NCI-H526 treated with DMSO at 0.1 percent for 48 hours (cell line): ENCODE data around the gene MYG1.
"Not testable (repeated sequence)": the region's sequence is repeated elsewhere in the genome, so short reads cannot be mapped to it uniquely, and the experiment has no call there.

Experiments used
- DNase-seq: peaks from one replicate; lab custom pipeline; 2025; lab: John Stamatoyannopoulos, UW

The MYG1 gene

DNA sequence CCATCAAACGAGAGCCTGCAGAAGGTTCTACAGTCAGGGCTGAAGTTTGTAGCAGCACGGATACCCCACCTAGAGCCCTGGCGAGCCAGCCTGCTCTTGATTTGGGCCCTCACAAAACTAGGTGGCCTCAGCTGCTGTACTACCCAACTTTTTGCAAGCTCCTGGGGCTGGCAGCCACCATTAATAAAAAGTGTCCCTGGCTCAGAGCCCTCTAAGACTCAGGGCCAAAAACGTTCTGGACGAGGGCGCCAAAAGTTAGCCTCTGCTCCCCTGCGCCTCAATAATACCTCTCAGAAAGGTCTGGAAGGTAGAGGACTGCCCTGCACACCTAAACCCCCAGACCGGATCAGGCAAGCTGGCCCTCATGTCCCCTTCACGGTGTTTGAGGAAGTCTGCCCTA is 13.0 kb upstream of the MYG1 start:
- DNase-seq = no peak

DNA sequence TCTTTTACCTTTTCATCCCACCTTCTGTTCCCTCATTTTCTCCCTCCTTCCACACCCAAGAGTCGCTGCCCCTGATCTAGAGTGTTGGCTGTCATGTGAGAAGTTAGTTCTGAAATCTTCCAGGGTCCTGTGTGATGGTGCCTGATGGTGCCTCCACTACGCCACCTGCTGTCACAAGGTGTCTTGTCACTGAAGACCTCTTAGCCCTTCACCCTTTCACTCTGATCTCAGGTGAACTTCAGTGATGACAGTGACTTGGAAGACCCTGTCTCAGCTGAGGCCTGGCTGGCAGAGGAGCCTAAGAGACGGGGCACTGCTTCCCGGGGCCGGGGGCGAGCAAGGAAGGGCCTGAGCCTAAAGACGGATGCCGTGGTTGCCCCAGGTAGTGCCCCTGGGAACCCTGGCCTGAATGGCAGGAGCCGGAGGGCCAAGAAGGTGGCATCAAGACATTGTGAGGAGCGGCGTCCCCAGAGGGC is 11.7 kb upstream of the MYG1 start:
- DNase-seq = peak; percentile 20

DNA sequence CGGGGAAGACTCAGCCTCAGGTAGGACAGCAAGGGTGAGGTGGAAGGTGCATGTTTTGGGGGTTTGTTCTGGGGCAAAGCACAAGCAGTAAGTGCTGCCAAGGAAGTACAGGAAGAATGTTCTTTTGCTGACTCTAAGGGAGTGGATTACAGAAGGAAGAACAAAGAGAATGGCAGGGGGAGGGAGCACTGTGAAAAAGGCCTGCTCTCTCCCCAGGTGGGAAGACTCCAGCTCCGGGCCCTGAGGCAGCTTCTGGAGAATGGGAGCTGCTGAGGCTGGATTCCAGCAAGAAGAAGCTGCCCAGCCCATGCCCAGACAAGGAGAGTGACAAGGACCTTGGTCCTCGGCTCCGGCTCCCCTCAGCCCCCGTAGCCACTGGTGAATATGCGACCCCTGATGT is 11.2 kb upstream of the MYG1 start:
- DNase-seq = no peak

DNA sequence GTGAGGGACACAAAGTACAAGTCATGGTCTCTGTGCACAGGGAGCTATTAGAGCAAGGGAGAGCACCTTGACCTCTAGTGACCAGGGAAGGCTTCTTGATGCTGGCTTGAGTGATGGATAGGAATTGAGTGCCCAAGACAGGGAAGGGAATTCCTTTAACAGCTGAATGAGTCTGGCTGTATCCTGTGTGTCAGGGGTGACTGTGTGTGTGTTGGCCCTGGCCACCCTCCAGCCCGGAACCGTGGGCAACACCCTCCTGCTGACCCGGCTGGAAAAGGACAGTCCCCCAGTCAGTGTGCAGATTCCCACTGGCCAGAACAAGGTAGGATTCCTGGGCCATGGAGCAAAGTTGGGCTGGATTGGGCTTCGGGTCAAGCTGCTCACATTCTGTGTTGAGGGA is 9.6 kb upstream of the MYG1 start:
- DNase-seq = no peak

DNA sequence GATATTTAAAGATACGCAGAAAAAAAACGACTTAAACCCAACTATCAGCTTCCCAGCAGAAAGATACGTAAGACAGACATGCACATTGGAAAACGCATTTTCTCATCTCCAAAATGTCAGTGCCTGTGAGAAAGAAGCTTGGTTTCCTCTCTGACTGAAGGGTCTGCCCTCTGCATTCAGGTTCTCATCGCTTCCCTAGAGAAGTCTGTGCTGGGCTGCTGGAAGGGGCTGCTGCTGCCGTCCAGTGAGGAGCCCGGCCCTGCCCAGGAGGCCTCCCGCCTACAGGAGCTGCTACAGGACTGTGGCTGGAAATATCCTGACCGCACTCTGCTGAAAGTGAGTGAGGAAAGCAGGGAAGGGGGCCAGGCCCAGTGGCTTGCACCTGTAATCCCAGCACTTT is 8.8 kb upstream of the MYG1 start:
- DNase-seq = no peak

DNA sequence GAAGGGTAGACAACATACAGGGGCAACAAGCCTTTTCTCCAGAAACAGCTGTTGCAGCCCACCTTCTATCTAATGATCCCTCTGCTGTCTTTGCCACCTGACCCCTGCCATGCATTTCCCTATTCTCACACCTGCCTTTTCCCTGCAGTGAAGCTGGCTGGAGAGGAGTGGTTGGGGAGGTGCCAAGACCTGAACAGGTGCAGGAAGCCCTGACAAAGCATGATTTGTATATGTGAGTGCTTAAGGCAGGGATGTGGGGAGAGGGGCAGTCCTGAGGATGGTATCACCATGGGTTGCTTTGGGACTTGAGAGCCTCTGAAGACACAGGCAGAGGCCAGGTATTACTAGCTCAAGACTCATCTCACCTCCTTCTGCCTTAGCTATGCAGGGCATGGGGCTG is 7.1 kb upstream of the MYG1 start:
- DNase-seq = no peak

DNA sequence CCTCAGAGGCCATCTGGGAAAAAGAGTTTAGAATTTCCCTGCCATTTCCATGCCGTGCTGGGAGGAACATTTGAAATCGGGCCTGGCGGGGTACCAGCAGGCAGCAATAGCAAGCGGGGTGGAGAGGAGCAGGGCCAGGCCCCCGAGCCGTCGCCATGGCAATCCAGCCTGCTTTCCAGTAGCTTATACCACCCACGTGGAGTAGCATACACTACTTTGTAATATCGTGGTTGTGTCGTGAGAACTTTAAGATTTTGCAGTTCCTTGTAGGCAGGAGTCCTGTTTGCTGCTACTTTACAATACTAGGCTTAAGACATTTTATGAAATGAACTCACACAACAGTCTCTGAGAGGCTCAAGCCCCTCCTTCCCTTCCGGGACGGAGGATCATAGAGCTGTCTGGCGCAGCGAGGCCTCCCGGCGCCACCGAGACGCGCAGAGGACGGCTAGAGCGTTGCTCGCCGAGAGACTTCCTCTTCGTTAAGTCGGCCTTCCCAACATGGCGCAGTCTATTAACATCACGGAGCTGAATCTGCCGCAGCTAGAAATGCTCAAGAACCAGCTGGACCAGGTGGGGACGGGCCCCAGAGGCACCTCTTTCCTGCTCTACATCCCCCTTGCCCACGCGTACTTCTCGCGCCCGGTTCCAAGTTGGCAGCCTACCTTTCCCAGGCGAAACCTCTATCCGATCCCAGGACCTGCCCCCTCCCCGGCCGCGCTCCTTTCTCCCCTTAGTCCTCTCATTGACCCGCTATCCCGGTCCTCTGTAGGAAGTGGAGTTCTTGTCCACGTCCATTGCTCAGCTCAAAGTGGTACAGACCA is 4.2 kb upstream of the MYG1 start, which contains the start of gene PFDN5:
TSS of gene PFDN5 (plus strand) at position 473 of the 821 bp plus-strand sequence. CDS start at position 499, 26 bp downstream.
- peak; percentile 71 for DNase-seq

DNA sequence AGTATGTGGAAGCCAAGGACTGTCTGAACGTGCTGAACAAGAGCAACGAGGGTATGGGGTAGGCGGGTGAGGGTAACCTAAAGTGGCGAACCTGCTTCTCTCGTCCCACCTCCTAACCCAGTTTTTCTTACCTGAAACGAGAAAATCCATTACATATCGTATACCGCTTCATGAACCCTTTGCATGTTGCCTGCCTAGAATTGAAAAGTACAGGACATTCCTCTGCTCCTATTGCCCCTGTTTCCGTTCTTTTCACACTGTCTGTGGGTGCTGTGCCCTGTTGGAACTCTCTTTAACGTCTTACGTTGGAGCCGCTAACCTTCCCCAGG is 3.6 kb upstream of the MYG1 start:
- no peak for DNase-seq

DNA sequence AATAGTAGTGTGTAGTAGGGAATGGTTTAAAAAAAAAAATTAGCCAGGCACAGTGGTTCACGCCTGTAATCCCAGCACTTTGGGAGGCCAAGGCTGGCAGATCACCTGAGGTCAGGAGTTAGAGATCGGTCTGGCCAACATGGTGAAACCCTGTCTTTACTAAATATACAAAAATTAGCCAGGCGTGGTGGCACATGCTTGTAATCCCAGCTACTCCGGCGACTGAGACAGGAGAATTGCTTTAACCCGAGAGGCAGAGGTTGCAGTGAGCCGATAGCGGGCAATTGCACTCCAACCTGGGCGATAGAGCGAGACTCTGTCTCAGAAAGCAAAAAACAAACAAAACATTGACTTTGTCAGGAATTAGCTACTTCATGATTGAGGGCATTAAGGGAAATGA is 2.4 kb upstream of the MYG1 start:
- DNase-seq = not testable (repeated sequence)

DNA sequence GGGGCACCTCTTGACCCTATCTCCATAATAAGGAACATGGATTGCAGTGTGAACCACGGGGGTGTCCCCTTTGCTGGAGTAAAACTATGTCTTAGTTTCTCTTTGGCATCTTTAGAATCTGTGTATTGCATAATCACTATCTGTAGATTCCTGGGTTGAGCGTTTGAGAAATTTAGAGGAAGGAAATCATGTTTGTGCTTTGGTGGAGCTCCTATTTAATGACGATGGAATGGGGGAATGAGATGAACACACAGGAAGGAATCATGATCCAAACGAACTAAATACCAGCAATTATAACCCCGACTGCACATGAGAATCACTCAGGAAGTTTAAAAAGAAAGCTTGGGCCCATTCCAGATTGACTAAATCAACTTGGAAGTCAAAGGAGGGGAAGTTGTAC is 1.3 kb upstream of the MYG1 start:
- DNase-seq = no peak

DNA sequence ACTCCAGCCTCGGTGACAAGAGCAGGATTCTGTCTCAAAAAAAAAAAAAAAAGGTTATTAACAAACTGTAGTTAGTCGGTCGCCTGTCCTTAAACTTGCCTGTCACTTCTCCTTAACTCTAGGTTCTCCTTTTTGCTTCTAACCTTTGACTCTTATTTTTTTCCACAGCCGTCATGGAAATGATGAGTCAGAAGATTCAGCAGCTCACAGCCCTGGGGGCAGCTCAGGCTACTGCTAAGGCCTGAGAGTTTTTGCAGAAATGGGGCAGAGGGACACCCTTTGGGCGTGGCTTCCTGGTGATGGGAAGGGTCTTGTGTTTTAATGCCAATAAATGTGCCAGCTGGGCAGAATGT is 418 bp upstream of the MYG1 start:
- no peak for DNase-seq

DNA sequence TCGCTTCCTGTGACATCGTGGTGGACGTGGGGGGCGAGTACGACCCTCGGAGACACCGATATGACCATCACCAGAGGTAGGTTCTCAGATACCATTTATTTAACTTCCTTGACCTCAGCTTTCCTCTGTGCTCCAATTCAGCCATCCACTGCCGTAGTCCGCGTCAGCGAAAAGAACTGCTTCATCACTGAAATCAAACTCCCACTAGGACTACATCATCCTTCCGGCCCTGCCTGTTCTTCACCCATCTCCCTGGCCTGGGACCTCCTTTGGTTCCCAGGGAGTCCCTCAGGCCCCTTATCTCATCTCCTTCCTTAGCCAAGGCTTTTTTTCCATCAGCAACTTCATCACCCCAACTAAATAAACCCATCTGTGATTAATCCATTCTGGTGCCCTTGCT is 692 bp downstream of the MYG1 start:
- no peak for DNase-seq

DNA sequence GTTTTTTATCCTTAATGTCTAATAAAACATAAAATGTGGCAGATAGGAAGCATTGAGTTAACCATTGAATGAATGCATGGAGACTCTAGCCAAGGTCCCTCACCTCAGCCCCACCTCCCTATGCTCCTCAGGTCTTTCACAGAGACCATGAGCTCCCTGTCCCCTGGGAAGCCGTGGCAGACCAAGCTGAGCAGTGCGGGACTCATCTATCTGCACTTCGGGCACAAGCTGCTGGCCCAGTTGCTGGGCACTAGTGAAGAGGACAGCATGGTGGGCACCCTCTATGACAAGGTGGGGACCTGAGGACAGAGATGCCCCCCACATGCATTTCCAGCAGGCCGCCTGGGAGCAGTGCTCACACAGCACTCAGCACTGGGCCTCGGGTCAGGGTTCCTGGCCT is 3.4 kb downstream of the MYG1 start:
- DNase-seq = no peak

DNA sequence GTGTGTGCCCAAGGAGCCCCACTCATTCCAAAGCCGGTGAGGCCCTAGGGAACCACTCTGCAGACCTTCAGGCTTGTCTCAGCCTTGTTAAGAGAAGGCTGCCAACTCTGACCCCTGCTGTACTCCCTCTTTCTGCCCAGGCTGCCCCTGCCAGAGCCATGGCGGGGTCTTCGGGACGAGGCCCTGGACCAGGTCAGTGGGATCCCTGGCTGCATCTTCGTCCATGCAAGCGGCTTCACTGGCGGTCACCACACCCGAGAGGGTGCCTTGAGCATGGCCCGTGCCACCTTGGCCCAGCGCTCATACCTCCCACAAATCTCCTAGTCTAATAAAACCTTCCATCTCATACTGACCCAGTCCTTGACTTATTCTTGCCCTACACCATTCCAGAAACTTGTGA is 7.3 kb downstream of the MYG1 start:
- no peak for DNase-seq

DNA sequence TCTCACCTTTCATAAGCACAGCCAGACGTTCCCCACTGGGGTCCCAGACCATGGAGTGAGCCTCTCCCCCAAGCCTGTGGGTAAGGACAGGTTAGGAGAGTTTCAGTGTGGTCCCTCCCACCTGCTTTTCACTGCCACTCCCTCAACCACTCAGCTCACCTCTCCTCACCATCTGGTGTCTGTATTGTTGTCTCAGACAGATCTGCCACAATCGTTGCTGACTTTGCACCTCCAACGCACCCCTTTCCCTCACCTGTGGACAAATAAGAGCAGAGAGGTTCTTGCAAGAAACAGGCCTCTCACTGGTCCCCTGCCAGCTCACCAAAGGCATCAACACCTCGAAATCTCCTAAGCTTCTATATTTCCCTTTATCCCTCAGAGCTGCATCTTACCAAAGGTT is 8.8 kb downstream of the MYG1 start:
- DNase-seq = no peak

DNA sequence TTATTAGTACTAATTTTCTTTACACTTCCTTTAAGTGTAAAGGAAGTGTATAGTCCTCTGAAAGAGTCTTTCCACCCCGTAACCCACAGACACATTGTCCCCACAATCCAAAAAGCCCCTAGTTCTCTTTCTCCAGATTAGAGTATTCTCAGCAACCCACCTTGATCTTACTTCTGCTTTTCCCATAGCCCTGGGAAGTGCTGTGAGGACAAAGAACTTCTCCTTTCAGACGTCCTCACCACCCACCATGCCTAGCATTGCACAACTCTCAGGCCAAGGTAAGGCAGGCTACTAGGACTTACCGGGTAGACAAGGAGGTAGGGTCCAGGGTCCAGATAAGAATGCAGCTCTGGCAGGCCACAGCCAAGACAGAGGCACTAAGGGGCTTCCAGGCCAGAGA is 14.5 kb downstream of the MYG1 start:
- no peak for DNase-seq

DNA sequence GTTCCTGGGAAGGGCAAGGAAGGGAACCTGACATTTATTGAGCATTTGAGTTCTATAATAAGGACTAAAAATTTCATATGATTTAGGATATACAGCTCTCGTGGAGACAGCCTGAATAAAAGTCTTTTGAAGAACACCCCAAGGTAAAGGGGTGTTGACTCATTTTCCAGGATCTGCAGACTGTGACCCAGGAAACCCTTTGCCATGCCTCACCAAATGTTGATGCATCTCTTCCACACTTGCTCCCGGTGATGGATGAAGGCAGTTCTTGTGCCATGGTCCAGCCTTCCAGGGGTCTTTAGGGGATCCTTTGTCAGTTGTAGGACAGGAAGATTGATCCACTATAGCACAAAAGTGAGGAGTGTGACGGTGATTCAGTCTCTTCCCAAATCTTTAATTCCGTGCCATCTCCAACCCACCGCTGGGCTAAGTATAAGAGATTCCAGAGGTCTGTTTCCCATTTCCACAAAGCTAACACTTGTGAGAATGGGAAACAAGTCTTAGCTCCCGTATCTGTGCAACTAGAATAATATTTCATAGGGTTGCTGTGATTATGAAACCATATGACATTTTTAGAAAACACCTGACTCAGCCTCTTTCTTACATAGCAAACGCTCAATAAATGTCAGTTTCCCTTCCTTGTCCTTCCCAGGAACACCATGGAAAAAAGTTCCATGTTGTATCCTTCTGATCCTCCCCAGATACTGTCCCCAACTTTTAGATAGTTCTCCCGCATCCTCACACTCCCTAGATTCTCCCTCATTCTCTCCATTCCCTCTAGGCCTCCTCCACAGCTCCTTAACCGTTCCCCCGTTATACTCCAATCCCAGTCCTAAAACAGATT is 21.1 kb downstream of the MYG1 start:
- DNase-seq = no peak

DNA sequence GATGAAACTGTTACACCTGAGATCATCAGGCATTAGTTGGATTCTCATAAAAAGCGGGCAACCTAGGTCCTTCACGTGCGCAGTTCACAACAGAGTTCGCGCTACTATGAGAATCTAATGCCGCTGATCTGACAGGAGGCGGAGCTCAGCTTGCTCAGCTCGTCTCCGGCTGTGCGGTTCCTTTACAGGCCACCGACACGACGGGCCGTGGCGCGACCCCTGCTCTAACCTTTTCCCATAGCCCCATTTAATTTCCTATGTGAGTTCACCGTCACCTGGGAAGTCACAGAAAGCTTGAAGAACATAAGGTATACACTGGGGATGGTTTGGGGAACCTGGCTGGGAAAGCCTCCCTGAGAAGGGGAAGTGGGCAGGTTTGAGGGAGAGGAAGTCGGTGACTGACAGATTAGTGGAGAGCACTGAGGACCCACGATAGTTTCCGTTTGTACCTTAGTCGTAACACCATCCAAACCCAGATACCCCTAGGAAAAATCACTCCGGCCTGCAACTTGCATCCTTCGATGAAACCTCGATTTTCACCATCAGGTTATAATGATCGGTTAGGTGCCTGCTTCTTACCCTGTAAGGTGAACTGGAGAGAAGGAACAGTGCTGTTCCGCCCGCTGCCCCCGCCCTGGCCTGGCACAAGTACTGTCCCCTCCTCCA is 24.8 kb downstream of the MYG1 start:
- peak; percentile 45 for DNase-seq

DNA sequence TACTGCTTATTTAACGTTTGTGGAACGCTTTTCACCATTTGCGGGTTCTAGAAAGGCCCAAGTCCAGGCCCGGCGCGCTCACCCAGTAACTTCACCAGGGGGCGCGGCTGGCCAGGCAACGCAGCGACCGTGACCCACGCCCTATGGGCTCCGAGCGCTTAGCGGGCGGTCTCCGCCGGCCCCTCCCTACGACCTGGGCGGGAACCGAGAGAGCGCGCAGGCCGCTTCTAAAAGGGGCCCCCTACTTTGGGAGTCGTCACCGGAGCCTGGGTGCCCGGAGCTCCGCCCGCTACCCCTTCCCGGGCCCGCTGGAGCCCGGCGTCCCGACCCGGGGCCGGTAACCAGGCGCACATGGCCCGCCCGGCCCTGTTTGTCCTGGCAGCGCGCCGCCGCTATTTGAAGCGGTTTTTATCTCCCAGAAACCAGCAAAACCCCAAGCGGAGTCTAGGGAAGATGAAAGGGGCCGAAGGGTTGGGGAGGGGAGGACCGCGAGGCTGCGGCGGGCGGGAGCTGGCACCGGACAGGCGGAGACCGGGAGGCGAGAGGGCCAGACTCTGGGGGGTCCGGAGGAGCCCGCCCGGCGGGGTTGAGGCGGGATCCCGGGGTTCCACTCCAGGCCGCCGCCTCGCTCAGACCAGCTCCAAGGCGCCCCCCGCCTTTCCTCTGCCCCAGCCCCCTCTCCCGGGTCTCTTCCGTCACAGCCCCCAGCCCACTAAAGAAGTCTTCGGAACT is 25.4 kb downstream of the MYG1 start:
- peak; percentile 73 for DNase-seq

DNA sequence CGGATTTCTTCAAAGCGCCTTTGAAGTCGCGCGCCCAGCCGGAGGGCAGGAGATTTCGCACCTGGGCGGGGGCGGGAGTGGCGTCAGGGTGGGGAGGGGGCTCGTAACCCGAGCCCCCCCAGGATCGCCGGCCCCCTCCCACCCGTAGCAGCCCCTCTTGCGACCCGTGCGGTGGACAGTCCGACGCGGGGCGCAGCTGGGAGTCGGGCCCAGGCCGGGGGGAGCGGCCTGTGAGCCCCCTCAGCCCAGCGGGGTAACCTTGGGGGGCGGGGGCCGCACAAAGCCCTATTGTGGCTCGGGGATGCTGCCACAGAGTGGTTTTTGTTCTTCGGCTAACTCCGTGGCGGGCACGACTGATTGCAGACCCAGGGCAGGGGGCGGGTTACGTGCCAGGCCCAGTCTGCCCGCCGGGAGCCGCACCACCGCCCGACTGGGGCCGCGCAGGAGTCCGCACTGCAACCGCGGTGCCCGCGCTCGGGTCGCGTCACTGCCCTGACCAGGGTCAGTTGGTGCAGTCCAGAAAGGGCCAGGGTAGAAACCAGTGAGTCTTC is 26.1 kb downstream of the MYG1 start:
- DNase-seq = no peak

DNA sequence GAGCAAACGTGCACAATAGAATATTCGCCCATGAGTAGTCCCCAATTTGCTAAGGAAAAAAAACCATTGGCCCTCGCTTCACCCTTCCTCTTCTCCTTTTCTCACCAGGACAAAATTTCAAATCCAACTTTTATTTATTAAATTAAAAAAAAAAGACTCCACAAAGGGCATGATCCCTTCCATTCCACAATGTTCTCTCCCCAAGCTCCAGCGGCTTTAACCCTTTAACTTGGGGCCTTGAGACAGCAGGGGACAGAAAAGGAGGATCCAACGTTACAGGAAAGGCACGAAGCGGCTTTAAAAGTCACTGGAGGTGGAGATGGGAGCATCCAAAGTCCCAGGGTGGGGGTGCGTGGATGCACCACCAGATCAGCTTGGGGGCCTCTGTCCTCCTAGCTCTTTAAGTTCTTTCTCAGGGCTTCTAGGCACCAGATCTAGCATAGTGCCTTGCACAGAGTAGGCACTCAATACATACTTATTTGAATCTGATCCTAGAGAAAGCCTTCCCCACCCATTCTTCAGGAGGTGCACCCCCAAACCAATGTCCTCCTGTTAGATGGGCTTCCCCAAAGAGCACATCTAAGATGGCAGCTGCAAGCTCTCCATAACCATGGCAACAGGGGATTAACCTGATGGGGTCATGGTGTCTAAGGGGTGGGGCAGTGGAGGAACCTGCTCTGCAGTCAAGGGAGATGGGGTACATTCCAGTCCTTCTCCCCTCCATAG is 27.1 kb downstream of the MYG1 start:
- DNase-seq = no peak
